ENCODE measurements around the gene LRRIQ4.

LRRIQ4 gene

GRCh38 chr3:169811631-169812331 is 889 bp upstream of the LRRIQ4 start:
- peak; percentile 62 for DNase-seq

- DNase-seq, result no peak
Observed at GRCh38 chr3:169813278-169813677, 608 bp downstream of the LRRIQ4 start.

GRCh38 chr3:169813757-169814517 is 1.3 kb downstream of the LRRIQ4 start:
- no peak for DNase-seq

- no peak for DNase-seq
Observed at GRCh38 chr3:169815590-169816150, 3.0 kb downstream of the LRRIQ4 start.

- DNase-seq, result no peak
Observed at GRCh38 chr3:169818316-169818715, 5.6 kb downstream of the LRRIQ4 start.

- no peak for DNase-seq
Observed at GRCh38 chr3:169822091-169822490, 9.4 kb downstream of the LRRIQ4 start.

- no peak for DNase-seq
Observed at GRCh38 chr3:169822540-169822939, 9.9 kb downstream of the LRRIQ4 start.

GRCh38 chr3:169822983-169823382 is 10.3 kb downstream of the LRRIQ4 start:
- DNase-seq, result no peak

GRCh38 chr3:169825316-169825715 is 12.6 kb downstream of the LRRIQ4 start:
- no peak for DNase-seq

GRCh38 chr3:169827712-169828111 is 15.0 kb downstream of the LRRIQ4 start:
- DNase-seq, result no peak

- no peak for DNase-seq
Observed at GRCh38 chr3:169835533-169835932, 22.9 kb downstream of the LRRIQ4 start.

GRCh38 chr3:169836078-169836941 is 23.6 kb downstream of the LRRIQ4 start:
- DNase-seq, result no peak

- DNase-seq, result no peak
Observed at GRCh38 chr3:169836942-169837275, 24.2 kb downstream of the LRRIQ4 start.

GRCh38 chr3:169838511-169839030 is 25.9 kb downstream of the LRRIQ4 start:
- DNase-seq, result no peak

GRCh38 chr3:169841171-169841570 is 28.5 kb downstream of the LRRIQ4 start:
- no peak for DNase-seq

GRCh38 chr3:169842960-169843359 is 30.3 kb downstream of the LRRIQ4 start:
- no peak for DNase-seq

- no peak for DNase-seq
Observed at GRCh38 chr3:169846458-169847193, 34.0 kb downstream of the LRRIQ4 start.

GRCh38 chr3:169847896-169848295 is 35.2 kb downstream of the LRRIQ4 start:
- DNase-seq, result no peak

GRCh38 chr3:169848741-169849140 is 36.1 kb downstream of the LRRIQ4 start:
- DNase-seq, result no peak

- no peak for DNase-seq
Observed at GRCh38 chr3:169850618-169851017, 37.9 kb downstream of the LRRIQ4 start.

- no peak for DNase-seq
Observed at GRCh38 chr3:169855514-169855913, 42.8 kb downstream of the LRRIQ4 start.

- no peak for DNase-seq
Observed at GRCh38 chr3:169857811-169858210, 45.1 kb downstream of the LRRIQ4 start.

Data from right hindlimb (tissue), 1 donor.